Activated CD4-positive, alpha-beta T cell treated with anti-CD3 and anti-CD28 coated beads for 48 hours (primary cell): ENCODE results near the gene SLC35B2.
A peak's percentile ranks its signal among the peaks of the same experiment; 100 is the strongest.

Experiments
- DNase-seq: peaks from one replicate; pipeline ENCODE4 v3.0.0-alpha.2; 2020

SLC35B2 gene, protein sequence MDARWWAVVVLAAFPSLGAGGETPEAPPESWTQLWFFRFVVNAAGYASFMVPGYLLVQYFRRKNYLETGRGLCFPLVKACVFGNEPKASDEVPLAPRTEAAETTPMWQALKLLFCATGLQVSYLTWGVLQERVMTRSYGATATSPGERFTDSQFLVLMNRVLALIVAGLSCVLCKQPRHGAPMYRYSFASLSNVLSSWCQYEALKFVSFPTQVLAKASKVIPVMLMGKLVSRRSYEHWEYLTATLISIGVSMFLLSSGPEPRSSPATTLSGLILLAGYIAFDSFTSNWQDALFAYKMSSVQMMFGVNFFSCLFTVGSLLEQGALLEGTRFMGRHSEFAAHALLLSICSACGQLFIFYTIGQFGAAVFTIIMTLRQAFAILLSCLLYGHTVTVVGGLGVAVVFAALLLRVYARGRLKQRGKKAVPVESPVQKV

DNA sequence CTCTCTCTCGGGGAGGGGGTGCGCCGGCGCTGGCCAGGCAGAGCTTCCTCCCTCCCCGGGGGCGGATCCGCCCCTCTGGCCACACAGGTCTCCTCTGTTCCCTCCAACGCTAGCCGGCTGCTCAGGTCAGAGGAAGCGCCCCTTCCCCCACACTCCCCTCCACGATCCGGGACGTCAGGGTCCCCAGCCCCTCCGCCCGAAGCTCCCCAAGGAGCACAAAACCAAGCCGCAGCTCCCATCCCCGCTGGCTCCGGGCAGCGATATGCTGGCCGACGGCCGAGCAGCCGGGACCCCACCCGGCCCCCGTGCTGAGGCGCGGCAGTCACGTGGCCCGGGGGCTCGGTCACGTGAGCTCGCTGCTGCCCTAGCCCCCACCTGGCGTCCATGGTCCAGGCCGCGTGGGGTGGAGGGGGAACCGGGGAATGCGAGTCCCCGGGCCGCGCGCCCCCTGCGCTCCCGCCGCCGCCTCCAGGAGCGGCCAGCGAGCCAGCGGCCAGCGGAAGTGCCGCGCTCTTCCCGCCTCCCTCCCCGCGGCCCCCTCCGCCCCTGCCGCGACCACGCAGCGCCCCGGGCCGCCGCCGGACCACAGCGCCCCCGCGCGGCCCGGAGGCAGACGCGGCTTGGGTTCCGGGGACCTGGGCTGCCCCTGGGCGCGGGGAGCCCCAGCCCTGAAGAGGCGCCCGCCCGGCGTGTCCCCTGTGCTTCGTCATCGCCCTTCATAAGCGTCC is at the start of gene SLC35B2:
TSS of gene SLC35B2 (minus strand) at position 504 of the 728 bp plus-strand sequence. CDS start at position 386, 118 bp downstream.
- DNase-seq: peak; percentile 71

DNA sequence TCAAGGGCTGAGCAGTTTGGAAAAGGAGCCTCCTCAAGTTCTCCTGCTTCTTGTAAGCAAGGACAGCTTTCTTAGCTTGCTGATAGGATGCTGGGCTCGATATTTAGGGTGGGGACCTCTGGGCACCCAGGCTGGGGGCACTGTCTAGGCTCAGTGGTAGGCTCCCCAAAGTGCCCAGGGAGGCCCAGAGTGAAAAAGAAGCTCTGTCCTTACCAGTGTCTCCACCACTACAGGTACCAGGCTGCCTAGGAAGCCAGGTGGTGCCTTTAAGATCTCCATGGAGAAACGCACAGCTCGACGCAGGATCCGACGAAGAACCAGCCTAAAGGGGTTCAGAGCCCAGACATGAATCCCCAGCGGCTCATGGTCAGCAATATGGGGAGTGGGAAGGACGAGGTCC is 49.4 kb upstream of the SLC35B2 start:
- no peak for DNase-seq

DNA sequence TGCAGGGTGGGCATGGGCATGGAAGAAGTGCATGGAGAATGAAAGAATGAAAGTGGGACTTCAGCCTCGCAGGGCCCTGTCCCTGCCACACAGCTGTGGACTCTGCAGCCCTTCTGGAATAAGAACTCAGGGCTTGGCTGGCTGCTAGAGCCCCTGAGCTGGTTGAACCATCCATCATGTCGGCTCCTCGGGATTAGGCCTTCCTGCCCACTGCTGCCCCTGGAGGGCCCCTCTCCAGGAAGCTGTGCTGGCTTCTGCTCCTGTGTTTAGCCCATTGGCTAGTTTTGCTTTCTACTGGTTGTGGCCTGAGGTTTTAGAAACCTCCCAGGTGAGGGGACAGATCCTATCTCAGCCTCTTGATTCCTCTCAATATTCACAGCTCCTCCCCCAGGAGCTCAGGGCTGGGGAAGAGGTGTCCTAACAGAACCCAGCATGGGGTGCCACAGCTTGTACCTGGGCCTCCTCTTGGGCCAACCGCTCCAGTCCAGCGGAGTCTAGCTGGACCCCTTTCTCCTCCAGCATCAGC is 47.9 kb upstream of the SLC35B2 start:
- no peak for DNase-seq

DNA sequence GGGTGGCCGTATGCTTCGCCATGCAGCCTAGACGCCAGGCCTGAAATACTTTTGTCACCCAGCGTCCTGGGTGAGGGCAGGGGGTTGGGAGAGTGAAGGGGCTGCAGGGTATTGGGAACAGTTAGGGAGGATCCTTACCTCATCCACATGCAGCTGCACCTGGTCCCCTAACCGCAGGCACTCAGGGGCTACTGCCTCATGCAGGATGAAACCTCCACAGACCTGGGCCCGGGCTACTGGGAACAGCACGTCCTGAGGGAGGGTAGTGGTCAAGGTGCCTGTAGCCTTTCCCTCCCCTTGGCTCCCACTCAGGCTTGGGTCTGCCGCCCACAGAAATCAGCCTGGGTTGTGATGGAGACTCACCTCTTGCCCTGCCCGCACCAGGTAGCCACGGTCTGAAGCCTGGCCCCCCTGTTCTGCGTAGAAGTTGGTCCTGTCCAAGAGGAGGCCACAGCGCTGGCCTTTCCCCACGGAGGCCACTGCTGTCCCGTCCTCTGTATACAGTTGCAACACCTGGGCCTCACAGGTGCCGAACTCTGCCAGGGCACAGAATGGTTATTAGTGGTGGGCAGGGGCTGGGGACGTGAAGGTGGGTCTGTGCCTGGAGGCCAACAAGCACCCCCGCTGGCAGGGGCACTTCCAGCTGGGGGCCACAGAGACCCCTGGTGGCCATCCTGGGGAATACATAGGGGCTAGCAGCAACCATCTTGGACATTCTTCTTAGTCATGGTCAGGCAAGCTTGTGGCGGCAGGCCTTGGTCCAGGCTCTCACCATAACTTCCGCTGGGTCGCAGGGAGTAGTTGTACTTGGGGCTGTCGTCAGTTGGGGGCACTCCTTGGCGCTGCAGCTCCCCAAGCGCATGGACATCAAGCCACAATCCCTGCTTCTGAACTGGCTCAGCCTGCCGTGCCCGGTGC is 47.2 kb upstream of the SLC35B2 start:
- DNase-seq: peak; percentile 46

DNA sequence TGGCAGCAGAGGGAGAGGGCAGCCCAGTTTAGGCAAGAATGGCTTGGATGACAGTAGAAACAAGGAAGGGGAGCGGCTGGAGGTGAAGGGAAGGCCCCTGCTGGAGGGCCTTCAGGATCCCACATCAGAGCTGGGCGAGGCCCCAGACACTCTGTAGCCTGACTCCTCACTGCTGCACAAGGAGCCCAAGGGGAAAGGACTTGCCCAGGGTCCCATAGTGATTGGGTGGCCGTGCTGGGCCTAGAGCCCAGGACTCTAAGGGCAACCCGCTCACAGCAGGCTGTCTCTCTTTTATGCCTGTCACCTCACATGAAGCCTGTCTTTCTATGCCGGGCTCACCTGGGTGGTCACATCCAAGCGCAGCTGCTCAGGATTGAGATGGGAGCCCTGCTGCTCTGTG is 46.5 kb upstream of the SLC35B2 start:
- no peak for DNase-seq

DNA sequence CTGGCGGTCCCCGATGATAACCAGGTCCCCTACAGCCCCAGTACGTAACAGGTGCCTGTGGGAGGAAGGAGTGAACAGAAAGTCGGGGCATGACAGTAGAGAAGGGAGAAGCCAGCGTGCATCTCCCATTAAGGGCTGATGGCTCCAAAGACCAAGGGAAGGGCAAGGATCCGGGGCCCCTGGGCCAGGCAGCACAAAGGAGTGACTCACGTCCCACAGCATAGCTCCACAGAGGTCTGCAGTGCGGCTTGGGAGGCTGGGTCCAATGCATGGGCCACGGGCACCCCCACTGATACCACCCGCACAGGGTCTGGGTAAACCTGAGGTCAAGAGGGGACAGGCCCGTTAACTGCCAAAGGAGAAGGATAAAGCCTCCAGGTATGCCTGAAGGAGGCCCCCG is 45.5 kb upstream of the SLC35B2 start:
- no peak for DNase-seq

DNA sequence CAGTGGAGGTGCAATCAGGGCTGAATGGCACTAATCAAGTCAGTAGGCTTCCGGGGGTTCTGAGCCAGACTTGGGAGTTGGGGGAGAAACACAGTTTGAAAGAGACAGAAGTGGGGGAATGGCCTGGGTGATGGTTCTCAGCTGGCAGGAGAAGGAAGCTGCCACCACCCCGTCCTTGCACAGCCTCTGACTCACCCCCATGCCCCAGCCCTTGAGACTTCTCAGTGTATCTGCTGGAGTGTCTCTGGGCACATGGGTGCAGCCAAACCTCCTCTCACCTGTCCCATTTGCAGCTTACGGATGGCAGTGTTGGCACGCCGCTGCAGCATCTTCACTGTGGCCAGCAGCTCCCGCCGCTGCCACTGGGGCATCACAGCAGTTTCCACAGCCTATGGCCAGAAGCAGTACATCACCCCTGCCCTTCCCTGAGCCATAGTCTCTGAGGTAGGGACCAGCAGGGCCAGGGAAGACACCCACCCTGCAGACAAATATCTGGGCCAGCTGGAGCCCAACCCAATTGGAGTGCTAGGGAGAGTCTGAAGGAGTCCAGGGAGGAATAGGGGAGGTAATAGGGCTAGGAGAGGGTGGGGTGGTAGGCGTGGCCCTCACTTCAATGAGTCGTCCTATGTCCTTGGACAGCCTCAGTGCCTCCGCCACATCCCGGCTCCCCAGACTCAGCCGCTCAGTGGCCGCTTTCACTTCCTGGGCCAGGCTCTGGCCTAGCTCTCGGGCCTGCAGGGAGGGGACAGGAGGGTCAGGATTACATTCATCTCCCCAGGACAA is 44.6 kb upstream of the SLC35B2 start:
- no peak for DNase-seq

DNA sequence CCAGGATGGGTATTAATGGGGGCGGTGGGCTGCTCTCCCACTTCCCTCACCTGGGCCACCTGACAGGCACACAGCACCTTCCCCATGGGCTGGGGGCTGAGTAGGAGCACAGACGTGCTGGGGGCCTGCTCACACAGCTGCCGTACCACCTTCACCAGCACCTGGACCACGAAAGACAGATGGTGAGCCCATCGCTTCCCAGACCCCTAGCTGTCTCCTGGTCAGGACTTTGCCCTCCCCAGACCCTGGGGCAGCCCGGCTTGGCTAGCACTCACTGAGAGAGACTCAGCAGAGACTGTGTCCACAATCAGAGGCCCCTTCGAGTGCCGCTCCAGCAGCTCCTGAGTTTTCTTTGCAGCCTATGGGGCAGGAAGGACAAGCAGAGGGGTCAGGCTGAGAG is 43.8 kb upstream of the SLC35B2 start:
- no peak for DNase-seq

DNA sequence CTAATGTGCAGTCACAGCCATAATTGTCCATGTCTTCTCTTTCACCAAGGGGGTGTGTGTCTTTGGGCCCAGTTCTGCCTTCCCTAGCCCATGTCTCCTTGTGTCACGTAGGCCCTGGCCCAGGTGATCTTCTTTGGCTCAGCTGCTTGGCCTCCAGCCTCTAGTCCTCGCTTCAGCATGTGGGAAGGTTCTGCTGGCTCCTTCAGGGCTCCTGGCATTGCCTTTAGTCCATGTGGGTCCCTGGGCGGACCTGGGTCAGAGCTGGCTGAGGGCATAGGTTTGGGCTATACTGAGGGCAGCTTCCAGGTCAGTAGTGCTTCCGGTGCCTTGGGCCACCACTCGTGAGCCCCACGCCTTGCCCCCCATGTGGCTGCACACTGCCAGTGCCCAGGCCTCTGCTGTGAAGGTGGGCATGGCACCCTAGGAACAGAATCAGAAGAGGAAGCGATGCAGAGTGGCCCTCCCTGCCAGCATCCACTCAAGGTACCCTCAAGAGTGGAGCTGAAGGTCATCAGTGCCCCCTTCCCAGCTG is 43.0 kb upstream of the SLC35B2 start:
- DNase-seq: no peak

DNA sequence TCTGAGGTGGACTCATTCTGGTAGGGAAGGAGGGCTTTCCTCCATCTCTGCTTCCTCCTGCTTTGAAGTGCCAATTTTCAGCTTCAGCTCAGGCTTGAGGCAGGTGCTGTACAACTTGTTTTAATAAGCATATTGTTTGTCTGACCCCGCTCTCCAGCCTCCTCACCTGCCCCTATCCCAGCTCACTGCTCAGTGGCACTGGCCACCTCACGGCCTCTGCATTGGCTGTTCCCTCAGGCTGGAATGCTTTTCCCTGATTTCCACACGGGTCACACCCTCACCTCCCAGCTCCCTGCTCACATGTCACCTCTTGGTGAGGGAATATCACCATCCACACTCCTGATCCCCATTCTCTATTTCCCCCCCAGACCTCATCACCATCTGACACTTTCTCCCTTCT is 41.5 kb upstream of the SLC35B2 start:
- DNase-seq: no peak

DNA sequence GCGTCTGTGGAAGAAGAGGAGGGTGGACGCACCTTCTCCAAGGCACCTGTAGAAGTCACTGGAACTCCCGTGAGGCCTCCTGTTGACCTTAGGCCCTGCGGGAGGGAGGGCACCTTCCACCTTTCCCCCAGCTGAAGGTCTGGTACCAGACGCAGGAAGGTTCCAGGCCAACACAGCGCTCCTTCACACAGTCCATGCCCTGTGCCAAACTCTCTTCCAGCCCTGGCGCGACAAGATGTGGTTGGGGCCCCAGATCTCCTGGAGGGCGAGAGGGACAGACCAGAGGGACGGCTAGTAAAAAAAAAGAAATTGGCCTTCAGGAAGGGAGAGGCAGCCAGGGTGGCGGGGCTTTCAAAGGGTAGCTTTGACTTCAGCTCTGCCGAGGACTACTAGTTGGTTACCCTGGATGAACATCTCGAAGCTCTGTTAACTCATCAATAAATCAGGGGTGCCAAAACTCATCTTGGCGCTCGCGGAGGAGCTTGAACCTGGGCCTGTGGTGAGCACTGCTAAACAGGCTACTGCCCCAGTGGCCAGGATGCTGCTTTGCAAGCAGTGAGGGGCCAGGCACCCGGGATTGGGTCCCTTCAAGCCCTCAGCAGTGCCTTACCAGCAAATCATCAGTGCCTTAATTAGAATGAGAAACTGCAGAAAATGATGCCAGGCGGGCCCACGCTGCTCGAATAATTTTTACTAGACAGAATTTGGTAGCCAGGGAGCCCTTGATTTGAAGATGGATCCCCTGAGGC is 40.9 kb upstream of the SLC35B2 start:
- no peak for DNase-seq

DNA sequence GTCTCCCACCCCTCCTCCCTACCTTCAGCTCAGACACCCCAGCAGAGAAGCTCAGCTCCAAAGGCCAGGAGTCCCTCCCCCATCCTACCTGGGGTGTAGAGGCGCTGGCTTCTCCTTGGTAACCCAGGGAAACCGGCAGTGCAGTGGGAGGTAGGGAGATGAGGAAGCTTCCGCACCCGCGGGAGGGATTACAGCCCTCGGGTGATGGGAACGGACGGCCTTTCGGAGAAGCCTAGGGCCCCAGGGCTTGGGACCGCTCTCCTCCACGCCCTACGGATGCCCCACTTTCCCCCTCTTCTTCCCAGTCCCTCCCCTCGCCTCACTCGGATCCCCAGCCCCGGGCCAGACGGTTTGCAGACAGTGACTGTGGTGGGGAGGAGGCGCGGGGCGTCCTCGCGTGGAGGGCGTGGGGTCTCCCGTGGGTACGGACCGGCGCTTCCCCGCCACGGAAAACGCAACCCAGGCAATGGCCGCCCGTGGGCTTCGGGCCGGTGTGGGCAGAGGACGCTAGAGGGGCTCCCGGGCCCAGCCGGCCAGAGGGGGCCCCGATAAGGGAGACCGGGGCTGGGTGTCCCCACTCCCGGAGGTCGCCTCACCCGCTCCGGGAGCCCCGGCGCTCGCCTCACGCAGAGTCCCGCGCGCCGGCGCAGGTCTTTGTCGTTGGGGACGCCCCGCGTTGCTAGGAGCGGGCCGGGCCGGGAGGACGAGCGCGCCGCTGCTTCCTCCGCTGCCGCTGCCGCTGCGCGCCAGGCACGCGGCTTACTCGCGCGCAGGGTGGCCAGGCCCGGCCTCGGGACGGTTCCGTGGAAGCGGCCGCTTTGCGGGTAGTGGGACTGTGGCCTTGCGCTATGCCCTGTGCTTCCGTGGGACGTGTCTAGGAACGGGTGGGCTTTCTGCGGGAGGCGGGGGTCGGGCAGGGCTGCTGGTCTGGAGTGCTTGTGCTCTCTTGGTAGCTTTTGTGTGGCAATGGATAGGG is 40.0 kb upstream of the SLC35B2 start:
- peak; percentile 66 for DNase-seq

DNA sequence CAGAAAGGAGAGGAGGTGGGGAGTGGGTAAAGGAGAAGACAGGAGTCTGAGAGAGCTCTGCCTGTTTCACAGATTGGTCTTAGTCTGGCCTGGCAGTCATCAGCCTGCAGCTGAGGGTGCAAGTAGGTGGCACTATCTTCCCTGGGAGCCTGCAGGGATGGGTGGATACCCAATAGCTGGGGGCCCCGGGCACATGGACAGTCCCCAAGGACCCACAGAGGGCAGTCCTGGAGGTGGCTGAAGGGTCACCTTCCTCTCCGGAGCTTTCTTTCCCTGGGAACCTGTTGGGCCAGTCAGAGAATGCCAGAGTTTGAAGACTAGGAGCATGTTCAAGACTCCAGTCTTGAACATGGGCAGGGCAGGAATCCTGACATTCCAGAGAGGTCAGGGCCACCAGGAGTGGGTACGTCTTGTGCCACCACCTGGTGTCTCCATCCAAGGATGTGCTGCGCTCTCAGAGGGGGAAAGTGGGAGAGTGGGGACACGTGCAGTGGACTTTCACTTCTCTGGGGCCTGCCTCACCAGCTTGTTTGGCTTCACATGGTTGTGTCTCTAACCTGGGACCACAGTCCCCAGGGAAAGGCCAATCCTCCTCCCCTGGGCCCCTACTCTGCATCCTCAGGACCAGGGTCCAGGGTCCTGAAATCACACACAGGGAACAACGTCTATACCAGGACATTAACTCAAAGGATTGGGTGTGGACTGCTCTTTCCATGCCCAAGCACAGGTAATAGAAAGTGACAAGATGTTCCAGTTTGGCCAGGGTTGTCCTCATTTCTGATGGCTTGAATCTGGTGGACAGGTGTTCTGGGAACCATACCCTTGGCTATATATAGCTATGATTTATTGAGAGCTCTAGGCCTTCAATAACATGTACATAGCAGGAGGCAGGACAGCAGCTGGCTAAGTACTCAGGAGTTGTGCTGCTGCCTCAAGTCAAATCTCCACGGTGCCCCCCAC is 37.8 kb upstream of the SLC35B2 start:
- no peak for DNase-seq

DNA sequence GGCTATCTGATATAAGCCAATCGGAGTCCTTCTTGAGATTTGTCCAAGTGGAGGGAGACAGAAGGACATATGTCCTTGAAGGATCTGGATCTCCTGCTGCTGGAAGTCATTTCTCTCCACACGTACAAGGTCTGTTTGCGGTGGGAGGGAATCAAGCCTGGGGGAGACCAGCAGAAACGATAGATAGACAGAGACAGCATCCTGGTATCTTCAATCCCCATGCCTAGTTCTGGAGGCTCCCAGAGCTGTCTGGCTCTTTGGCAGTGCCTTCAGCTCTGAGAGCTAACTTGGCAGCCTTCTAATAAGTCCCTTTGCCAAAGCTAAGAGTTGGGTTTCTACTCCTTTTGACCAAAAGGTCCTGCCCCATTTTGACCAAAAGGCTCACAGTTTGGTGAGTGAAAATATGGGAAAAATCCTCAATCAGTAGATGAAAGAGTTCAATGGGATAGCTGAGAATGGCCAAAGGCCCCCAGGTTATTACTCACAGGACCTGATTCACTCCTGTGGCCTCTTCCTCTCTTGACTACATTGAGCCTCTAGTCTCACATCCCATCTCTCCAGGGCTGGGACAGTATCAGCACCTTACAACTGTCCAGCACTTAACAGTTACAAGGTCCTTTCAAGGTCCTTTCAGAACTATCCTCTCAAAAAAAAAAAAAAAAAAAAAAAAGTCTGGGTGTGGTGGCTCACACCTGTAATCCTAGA is 35.5 kb upstream of the SLC35B2 start:
- DNase-seq: no peak

DNA sequence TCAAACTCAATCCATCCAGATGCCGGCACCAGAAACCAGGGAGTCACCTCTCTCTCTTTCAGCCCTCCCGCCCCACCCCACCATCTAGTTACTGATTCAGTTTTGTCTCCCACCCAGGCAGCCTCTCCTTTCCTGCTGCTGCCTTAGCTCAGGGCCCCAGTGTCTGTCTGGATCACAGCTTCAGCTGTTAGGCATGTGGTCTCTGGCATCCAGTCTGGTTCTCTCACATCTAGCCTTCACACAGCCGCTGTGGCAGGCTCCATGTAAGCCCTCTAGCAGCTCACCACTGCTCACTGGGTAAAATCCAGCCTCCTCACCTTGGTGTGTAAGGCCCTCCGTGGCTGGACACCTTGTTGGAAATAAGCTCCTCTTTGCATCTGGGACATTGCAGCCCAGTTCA is 34.5 kb upstream of the SLC35B2 start:
- no peak for DNase-seq

DNA sequence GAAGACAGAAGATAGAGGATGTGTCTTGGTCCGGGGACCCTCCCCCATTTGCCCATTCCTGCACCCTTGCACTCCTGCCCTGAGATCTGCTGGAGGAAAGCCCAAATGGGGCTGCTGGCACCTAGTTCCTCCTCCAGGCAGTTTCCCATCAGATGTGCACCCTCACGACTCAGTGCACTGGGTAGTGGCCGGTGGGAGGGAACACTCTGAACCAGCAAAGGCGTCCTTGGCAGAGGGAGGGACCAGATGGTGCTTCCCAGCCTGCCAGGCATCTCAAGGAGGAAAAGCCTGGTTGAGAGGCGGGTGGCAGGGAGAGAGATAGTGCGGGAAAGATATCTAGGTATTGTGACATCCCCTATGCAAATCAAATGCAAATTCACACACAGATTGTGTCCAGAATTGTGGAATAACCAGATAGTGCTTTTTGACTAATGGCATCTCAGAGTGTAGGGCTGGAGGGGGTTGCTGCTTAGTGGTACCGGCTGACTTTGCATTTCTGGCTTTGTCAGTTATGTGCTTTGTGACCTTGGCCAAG is 32.5 kb upstream of the SLC35B2 start:
- DNase-seq: no peak

DNA sequence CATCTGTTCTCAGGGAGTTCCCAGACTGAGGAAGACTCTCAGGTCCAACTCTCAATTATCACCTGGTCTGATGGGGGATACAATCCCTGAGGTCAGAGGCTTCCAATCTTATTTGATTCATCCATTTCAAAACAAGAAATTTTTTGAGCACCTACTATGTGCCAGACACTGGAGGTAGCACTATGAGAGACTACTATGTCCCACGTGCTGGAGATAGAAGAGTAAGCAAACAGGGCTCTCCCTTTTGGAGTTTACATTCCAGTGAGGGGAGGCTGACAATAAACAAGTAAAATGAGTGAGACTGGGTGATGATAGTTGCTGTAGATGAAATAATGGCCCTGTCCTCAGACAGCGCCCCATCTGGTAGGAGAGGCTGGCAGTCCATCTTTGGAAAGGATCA is 29.4 kb upstream of the SLC35B2 start:
- no peak for DNase-seq

DNA sequence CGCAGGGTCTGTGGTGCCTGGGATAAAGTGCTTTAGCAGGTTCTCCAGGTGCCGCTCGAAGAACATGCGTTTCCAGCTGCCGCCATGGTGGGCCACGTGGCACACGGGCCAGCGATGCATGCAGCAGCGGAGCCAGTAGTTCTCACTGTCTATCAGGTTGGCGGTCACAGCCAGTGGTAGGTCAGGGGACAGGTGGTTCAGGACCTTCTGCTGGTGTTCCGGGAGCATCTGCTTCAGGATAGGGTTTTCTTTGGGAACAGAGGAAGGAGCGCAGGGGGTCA is 28.9 kb upstream of the SLC35B2 start:
- no peak for DNase-seq
